ENCODE data around the gene GAB3. TPM values are rescaled to one million over a fixed set of nuclear protein-coding genes. Genes with fewer than 3 reads are reported as not detected.

The GAB3 gene
- total RNA-seq, 3 donors from 2014 or later, result 1.5 to 2.5 (median 2.0) TPM

DNA sequence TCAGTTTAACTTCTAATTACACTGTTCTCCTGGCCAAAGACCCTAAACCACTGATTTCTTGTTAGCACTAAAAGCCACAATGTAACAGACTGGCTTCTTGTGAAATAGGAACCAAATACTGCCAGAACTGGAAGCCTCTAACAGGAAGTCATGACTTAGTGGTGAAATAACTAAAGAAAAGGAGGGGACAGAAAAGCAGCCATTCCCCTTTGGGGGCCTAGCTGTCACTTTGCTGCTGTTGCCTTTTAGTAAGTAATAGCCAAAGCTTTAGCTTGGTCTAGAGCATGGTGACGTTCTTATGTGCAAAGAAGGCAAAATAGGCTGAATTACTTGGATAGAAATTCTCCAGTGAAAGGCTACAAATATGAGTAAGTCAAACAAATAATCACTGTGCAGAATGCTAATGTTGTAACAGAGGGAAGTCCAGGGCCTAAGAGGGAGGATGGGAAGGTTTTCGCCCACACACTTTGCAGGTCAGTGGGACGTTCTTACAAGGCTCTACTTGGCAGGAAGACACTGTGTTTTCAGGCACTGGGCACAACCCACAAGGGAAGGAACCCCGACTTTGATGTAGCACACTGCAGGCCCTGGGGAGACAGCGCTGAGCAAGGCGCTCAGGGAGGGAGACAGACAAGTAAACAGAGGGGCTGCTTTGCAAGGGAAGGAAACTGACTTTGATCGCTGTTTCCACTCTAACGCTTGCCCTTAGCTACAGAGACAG is 16.7 kb downstream of the GAB3 start:
- Mint-ChIP-seq H3K4me1 (ENCODE audit: low read depth) (peaks cover 97% of the 10 kb centered on the region), H3K4me3 (peak overlapping the region; percentile 63), H3K36me3 (ENCODE audit: insufficient read depth) (no peaks in the 10 kb centered on the region), H3K27me3 (ENCODE audit: low read depth) (no peaks in the 10 kb centered on the region), H3K9me3 (no peaks in the 10 kb centered on the region)
- no peak for DNase-seq
- peak; percentile 50 to 58 for ATAC-seq

DNA sequence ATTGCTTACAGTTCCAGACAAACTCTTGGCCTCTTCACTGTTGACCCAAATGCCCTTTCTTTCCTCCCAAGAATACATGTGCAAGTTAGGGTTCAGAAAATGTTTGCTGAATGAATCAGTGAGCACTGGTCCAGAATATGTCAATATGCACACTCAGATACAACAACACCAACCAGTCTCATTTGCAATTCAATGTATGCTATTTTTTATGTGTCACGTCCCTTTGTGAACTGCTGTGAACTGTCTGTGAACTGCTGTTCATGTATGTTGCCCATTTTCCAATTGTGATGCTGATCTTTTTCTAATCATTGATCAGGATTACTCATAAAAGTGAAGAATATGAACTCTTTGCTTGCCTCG is 17.8 kb downstream of the GAB3 start:
- Mint-ChIP-seq H3K4me3 (peak overlapping the region; percentile 63), H3K9me3 (no peaks in the 10 kb centered on the region), H3K36me3 (ENCODE audit: insufficient read depth) (no peaks in the 10 kb centered on the region), H3K27me3 (ENCODE audit: low read depth) (no peaks in the 10 kb centered on the region), H3K4me1 (ENCODE audit: low read depth) (peaks cover 97% of the 10 kb centered on the region)
- no peak for DNase-seq
- no peak for ATAC-seq

DNA sequence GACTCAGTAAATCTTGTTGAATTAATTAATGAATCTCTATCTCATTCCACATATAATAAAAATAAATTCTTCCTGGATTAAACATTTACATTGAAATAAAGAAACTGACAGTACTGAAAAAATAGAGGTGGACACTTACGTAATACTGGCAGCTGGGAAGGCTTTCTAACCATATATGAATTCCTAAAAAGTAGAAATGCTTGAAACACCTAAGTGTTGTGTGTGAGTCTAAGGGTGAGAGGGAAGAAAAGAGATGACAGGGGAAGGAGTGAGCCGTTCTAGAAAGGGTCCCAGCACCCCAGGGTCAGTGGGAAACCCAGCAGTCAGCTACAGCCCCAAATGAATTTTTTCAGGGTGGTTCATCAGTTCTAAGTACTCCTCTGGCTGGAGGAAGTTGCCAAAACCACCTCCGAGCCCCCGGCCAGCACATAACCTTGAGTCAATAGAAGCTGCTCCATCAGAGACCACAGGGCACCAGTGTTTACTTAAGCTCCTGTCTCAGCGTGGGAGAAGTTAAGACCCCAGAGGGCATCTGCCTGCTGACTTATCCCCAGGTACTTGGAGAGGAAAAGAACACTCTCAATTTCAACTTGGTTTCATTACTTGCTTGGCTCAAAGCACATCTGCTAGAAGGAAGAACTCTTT is 18.3 kb downstream of the GAB3 start:
- H3K4me3 Mint-ChIP-seq, result peak overlapping the region; percentile 63
- H3K4me1 Mint-ChIP-seq (ENCODE audit: low read depth), result peaks cover 97% of the 10 kb centered on the region
- H3K9me3 Mint-ChIP-seq, result no peaks in the 10 kb centered on the region
- no peaks in the 10 kb centered on the region for H3K36me3 Mint-ChIP-seq (ENCODE audit: insufficient read depth)
- DNase-seq (no peak), ATAC-seq (peak in 1 of 2 donors; percentile 29)
- no peaks in the 10 kb centered on the region for H3K27me3 Mint-ChIP-seq (ENCODE audit: low read depth)

DNA sequence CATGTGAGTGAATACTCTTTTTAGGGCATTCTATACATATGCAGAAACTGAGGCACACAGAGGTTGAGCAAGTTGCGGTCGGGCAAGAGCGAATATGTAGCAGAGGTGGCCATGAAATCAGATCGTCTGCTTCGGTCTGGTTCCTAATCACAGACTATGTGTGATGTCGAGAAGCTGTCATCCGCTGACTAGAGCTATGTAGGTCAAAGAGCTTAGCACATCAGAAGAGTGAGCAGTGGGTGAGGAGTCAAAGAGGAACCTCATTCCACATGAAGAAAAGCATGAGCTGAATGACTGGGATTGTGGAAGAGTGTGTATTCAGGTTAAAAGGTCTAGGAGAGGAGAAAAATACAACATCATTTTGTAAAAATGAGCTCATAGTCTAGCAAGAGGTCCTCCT is 19.0 kb downstream of the GAB3 start:
- Mint-ChIP-seq H3K27me3 (ENCODE audit: low read depth) (no peaks in the 10 kb centered on the region), H3K36me3 (ENCODE audit: insufficient read depth) (no peaks in the 10 kb centered on the region), H3K4me3 (peak overlapping the region; percentile 49), H3K9me3 (no peaks in the 10 kb centered on the region), H3K4me1 (ENCODE audit: low read depth) (peaks cover 95% of the 10 kb centered on the region)
- DNase-seq (no peak), ATAC-seq (peak in 1 of 2 donors; percentile 33)

DNA sequence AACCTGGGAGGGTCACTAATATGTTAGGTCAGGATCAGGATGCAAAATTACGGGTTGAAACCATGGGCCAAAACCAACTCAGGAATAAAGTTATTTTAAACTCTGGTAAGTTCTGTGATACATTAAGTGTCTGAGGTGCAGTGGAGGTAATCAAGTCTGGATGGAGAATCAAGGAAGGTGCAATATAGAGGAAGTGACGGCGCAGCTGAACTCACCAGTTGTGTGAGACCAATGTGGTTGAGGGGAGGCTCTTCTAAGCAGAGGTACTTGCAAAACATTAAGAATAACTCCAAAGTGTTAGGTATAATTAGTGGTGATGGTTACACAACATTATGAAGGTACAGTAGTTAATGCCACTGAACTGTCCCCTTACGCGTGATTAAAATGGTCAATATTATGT is 19.7 kb downstream of the GAB3 start:
- no peak for ATAC-seq
- Mint-ChIP-seq H3K36me3 (ENCODE audit: insufficient read depth) (no peaks in the 10 kb centered on the region), H3K4me3 (no peak overlapping the region), H3K4me1 (ENCODE audit: low read depth) (peaks cover 95% of the 10 kb centered on the region), H3K27me3 (ENCODE audit: low read depth) (no peaks in the 10 kb centered on the region), H3K9me3 (no peaks in the 10 kb centered on the region)
- DNase-seq, result no peak

DNA sequence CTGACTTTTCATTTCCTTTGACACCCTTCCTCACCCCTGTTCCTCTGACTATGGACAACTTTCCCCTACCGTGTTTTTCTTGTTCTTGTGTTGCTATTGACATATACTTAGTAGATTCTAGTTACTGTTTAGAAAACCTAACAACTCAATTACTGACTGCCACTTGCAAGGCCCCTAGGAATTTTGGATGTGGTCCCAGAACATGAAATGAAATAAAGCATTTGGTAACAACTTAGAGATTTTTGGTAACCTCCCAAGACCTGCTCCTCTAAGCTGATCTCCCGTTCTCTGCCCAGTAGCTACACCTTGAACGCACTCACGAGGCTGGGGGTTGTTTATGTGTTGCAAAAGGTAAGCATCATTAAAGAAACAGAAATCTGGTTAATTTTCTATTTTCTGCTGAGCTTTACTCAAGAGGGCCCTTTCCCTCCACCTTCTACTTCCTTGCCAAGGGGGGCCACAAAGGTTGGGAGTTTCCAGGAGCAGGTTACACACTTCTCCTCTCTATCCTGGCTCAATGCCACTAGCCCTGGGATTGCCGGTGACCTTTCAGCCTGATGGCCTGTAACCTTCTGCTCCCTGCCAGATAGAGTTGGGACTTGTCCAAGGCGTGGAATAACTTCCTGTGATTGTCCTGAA is 20.5 kb downstream of the GAB3 start:
- ATAC-seq, result no peak
- no peaks in the 10 kb centered on the region for H3K27me3 Mint-ChIP-seq (ENCODE audit: low read depth)

DNA sequence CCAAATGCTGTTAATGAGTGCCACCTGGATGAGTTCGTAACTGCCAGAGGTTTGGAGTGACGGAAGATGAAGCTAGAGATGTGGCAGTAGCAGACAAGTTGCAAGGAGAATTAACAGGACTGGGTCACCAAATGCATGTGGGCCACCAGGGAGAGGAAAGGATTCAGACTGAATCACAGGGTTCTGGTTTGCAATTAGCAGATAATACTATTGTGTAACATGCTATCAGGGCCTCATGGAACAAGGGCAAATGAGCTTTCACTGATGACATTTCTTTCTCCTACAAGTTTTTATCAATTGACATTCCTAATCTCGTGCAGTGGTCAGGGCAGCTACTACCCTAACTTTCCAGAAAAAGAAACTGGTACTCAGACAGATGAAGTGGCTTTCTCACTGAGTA is 21.4 kb downstream of the GAB3 start:
- no peak for DNase-seq
- Mint-ChIP-seq H3K4me1 (ENCODE audit: low read depth) (peaks cover 95% of the 10 kb centered on the region), H3K4me3 (no peak overlapping the region), H3K36me3 (ENCODE audit: insufficient read depth) (no peaks in the 10 kb centered on the region), H3K9me3 (no peaks in the 10 kb centered on the region), H3K27me3 (ENCODE audit: low read depth) (no peaks in the 10 kb centered on the region)
- ATAC-seq, result no peak

More for the DNA sequence above, 20.5 kb downstream of the GAB3 start:
- peaks cover 95% of the 10 kb centered on the region for H3K4me1 Mint-ChIP-seq (ENCODE audit: low read depth)
- DNase-seq, result no peak
- H3K9me3 Mint-ChIP-seq, result no peaks in the 10 kb centered on the region
- no peaks in the 10 kb centered on the region for H3K36me3 Mint-ChIP-seq (ENCODE audit: insufficient read depth)
- H3K4me3 Mint-ChIP-seq, result no peak overlapping the region

DNA sequence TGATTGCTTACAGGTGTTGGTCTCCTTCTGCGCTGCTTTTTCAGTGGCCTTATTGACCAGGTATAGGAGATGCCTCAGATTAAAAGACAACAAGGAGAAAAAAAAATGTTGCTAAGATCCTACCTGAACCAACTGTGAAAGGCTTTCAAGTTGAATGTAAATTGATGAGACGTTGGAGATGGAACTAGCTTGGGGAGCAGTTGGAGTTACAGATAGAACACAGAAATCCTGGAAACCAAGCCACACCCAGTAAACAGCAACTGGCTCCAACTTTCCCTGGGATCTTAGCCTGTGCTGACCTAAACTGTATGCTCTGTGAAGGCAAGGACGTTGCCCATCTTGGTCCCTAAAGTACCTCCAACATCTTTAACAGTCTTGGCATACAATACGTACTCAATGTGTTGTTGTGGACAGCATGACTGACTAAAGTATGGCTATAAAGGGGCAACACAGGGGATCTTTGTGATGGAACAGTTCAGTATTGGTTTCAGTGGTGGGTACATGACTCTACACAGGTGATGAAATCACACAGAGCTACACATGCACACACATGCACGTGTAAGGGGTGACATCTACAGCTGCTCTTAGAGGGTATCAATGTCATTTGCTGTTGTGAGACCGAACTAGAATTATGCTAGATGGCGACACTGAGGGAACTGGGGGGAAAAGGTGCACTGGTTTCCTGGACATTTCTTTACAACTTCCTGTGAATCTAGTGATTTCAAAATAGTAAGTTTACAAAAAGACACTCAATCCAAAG is 22.3 kb downstream of the GAB3 start:
- no peak overlapping the region for H3K4me3 Mint-ChIP-seq
- ATAC-seq, result peak in 1 of 2 donors; percentile 31

DNA sequence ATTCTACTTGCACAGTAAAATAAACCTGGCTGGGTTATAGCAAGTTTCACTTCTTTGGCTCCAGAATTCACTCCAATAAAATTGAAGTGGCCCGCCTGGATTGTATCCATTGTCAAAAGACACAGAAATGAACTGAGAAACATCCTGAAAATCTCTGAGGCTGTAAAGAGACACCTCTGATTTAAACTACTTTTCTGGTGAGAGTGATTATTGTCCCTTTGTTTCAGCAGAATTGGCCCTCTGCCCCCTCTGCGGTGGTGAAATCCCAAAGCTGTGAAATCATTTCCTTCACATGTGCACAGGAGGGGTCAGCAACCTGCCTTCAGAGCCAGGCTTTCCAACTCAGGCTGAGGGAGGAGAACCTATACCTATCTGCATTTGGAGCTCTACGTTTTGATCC is 23.0 kb downstream of the GAB3 start:
- H3K4me1 Mint-ChIP-seq (ENCODE audit: low read depth), result peaks cover 92% of the 10 kb centered on the region
- H3K36me3 Mint-ChIP-seq (ENCODE audit: insufficient read depth), result no peaks in the 10 kb centered on the region
- no peaks in the 10 kb centered on the region for H3K27me3 Mint-ChIP-seq (ENCODE audit: low read depth)
- no peak for DNase-seq
- ATAC-seq, result no peak
- H3K4me3 Mint-ChIP-seq, result no peak overlapping the region
- H3K9me3 Mint-ChIP-seq, result no peaks in the 10 kb centered on the region

More for the DNA sequence above, 22.3 kb downstream of the GAB3 start:
- Mint-ChIP-seq H3K4me1 (ENCODE audit: low read depth) (peaks cover 92% of the 10 kb centered on the region), H3K27me3 (ENCODE audit: low read depth) (no peaks in the 10 kb centered on the region), H3K36me3 (ENCODE audit: insufficient read depth) (no peaks in the 10 kb centered on the region), H3K9me3 (no peaks in the 10 kb centered on the region)
- DNase-seq, result no peak

DNA sequence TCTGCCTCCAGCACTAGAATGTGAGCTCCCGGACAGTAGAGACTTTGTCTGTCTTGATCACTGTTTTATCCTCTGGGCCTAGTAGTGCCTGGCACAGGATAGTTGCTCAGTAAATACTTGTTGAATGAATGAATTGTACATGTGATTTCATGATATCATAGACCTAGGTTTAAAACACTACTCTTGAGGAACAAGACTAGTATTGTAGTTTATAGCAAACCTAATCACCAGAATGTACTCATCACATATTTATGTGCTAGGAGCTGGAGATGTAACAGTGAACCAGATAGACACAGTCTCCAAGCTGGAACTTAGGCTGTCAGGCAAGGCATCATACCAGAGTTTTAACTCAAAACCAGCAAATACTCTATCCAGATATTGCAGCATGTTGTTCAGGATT is 23.5 kb downstream of the GAB3 start:
- H3K9me3 Mint-ChIP-seq, result no peaks in the 10 kb centered on the region
- H3K27me3 Mint-ChIP-seq (ENCODE audit: low read depth), result no peaks in the 10 kb centered on the region
- H3K4me1 Mint-ChIP-seq (ENCODE audit: low read depth), result peaks cover 87% of the 10 kb centered on the region
- no peak overlapping the region for H3K4me3 Mint-ChIP-seq
- no peak for DNase-seq
- no peaks in the 10 kb centered on the region for H3K36me3 Mint-ChIP-seq (ENCODE audit: insufficient read depth)
- no peak for ATAC-seq

DNA sequence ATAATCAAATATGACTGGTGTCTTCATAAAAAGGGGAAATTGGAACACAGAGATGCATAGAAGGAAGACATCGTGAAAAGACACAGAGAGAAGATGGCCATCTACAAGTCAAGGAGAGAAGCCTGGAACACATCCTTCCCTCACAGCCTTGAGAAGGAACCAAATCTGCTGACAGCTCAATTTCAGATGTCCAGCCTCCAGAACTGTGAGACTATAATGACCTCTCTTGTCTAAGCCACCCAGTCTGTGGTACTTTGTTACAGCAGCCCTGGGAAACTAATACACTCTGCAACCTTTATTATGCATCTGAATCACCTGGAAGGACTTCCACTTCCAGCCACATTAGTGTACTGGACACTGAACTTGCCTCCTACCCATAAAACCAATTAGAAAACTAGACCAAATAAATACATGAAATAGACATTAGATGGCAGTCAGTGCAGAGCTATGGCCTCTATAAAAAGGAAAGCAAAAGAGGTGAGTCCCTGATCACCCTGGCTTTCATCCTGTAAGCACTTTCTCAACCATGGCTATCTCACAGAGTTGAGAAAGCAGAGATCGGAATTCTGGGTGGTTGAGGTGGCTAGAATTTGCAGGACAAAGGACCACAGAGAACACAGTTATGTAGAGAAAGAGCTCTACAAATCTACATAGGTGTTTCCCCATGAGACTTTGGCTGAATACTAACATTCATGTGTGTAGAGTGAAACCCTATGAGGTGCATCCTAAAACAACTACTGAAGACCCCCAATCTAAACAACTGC is 25.7 kb downstream of the GAB3 start:
- peak in 1 of 2 donors; percentile 46 for ATAC-seq
- no peak for DNase-seq
- no peaks in the 10 kb centered on the region for H3K27me3 Mint-ChIP-seq (ENCODE audit: low read depth)
- H3K4me1 Mint-ChIP-seq (ENCODE audit: low read depth), result peaks cover 75% of the 10 kb centered on the region
- no peaks in the 10 kb centered on the region for H3K9me3 Mint-ChIP-seq
- H3K36me3 Mint-ChIP-seq (ENCODE audit: insufficient read depth), result no peaks in the 10 kb centered on the region
- H3K4me3 Mint-ChIP-seq, result no peak overlapping the region

DNA sequence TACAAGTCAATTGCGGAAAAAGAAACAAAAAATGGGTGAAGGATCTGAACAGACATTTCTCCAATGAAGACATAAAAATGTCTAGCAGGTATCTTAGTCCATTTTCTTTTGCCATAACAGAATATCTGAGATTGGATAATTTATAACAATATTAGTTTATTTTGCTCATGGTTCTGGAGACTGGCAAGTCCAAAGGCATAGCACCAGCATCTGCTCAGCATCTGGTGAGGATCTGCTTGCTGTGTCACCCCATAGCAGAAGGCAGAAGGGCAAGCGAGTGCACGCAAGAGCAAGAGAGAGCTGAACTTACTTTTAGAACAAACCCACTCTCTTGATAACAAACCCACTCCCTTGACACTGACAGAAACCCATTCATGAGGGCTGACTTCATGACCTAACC is 29.7 kb downstream of the GAB3 start:
- no peak for ATAC-seq
- no peaks in the 10 kb centered on the region for H3K27me3 Mint-ChIP-seq (ENCODE audit: low read depth)
- H3K36me3 Mint-ChIP-seq (ENCODE audit: insufficient read depth), result no peaks in the 10 kb centered on the region
- peaks cover 75% of the 10 kb centered on the region for H3K4me1 Mint-ChIP-seq (ENCODE audit: low read depth)
- DNase-seq, result no peak
- no peaks in the 10 kb centered on the region for H3K9me3 Mint-ChIP-seq
- H3K4me3 Mint-ChIP-seq, result no peak overlapping the region

DNA sequence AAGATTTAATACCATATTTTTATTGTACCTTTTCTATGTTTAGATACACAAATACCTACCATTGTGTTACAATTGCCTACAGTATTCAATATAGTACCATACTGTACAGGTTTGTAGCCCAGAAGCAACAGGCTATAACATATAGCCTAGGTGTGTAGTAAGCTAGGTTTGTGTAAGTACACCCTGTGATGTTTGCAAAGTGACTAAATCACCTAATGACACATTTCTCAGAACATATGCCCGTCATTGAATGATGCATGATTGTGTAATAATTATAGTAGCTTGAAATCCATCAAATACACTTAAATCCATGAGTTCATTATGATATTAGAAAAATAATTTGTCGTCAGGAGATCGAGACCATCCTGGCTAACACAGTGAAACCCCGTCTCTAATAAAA is 30.8 kb downstream of the GAB3 start:
- no peaks in the 10 kb centered on the region for H3K27me3 Mint-ChIP-seq (ENCODE audit: low read depth)
- H3K36me3 Mint-ChIP-seq (ENCODE audit: insufficient read depth), result no peaks in the 10 kb centered on the region
- no peak for DNase-seq
- peaks cover 66% of the 10 kb centered on the region for H3K4me1 Mint-ChIP-seq (ENCODE audit: low read depth)
- H3K4me3 Mint-ChIP-seq, result no peak overlapping the region
- no peaks in the 10 kb centered on the region for H3K9me3 Mint-ChIP-seq
- ATAC-seq, result peak in 1 of 2 donors; percentile 30

Measured in activated T-cell treated with anti-CD3 and anti-CD28 coated beads, Interleukin-2, amount 50 U/mL, for 4 hours (primary cell).